Vagina (tissue), 2 donors: ENCODE data around the gene ZNF692.
A peak's percentile ranks its signal among the peaks of the same experiment; 100 is the strongest.

Source experiments
- POLR2A ChIP-seq, 2 donors: fragments of 450-650 bp; IDR thresholded peaks; one replicate each; pipeline ENCODE4 v1.6.1; 2017; ENCODE audit warnings: antibody characterized with exemption in 2 of 2, mild to moderate bottlenecking in 2 of 2, moderate library complexity in 2 of 2
- POLR2AphosphoS5 ChIP-seq, 2 donors: sonication (generic); formaldehyde crosslinking; IDR thresholded peaks; one replicate each; pipeline ENCODE4 v1.9.0; 2017; ENCODE audit warnings: antibody characterized with exemption in 2 of 2, mild to moderate bottlenecking in 2 of 2, low read depth in 1 of 2; ENCODE audit not compliant: insufficient read depth in 1 of 2
- TF ChIP-seq, protein P1 (sequence below), 3 experiments: fragments of 450-650 bp in 2 of 3; fragments of 200-600 bp in 1 of 3; sonication (generic) in 1 of 3; IDR thresholded peaks; one replicate each; pipeline ENCODE4 v1.5.1; 2017 to 2019; ENCODE audit warnings: antibody characterized with exemption in 3 of 3, mild to moderate bottlenecking in 2 of 3, moderate library complexity in 2 of 3

DNA sequence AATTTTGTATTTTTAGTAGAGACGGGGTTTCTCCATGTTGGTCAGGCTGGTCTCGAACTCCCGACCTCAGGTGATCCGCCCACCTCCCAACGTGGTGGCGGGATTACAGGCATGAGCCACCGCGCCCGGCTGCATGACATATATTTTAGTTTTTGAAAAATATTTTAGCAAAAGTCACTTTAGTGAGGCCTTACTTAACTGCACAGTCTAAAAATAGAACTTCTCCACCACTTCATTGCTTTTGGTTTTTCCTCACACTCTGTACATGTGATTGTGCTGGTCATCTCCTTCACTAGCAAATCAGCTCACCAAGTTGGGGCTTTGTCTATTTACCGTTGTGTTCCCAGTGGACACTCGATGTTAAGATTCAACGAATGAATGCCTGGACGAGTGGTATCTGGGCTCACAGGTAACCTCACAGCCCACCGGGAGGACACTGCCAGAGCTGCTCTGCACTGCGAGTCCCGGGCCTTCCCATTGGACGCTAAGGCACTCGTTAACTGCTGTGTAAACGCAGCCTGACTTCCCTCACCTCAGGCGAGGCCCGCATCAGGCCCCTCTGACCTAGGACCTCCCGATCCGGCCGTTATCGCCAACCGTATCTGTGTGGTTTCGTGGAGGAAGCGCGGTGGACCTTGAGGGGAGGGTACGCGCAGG is 14.0 kb upstream of the ZNF692 start:
- TF ChIP-seq, protein P1, sequence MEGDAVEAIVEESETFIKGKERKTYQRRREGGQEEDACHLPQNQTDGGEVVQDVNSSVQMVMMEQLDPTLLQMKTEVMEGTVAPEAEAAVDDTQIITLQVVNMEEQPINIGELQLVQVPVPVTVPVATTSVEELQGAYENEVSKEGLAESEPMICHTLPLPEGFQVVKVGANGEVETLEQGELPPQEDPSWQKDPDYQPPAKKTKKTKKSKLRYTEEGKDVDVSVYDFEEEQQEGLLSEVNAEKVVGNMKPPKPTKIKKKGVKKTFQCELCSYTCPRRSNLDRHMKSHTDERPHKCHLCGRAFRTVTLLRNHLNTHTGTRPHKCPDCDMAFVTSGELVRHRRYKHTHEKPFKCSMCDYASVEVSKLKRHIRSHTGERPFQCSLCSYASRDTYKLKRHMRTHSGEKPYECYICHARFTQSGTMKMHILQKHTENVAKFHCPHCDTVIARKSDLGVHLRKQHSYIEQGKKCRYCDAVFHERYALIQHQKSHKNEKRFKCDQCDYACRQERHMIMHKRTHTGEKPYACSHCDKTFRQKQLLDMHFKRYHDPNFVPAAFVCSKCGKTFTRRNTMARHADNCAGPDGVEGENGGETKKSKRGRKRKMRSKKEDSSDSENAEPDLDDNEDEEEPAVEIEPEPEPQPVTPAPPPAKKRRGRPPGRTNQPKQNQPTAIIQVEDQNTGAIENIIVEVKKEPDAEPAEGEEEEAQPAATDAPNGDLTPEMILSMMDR (IDR thresholded peaks at IDR 0.05): no peak
- TF ChIP-seq POLR2A (IDR thresholded peaks at IDR 0.05) (peak in 1 of 2 donors; percentile 12), POLR2AphosphoS5 (IDR thresholded peaks at IDR 0.05; ENCODE audit: insufficient read depth in 1 of 2, low read depth in 1 of 2) (peak in 1 of 2 donors; percentile 9)
